OCI-M2 (cell line): Measurements from ENCODE around the gene C16orf95.
"Not testable (repeated sequence)": the region's sequence is repeated elsewhere in the genome, so short reads cannot be mapped to it uniquely, and the experiment has no call there.

ENCODE experiments used
- DNase-seq: peaks from one replicate; lab custom pipeline; 2025; ENCODE audit not compliant: unreplicated experiment; lab: John Stamatoyannopoulos, UW

Gene C16orf95

DNA sequence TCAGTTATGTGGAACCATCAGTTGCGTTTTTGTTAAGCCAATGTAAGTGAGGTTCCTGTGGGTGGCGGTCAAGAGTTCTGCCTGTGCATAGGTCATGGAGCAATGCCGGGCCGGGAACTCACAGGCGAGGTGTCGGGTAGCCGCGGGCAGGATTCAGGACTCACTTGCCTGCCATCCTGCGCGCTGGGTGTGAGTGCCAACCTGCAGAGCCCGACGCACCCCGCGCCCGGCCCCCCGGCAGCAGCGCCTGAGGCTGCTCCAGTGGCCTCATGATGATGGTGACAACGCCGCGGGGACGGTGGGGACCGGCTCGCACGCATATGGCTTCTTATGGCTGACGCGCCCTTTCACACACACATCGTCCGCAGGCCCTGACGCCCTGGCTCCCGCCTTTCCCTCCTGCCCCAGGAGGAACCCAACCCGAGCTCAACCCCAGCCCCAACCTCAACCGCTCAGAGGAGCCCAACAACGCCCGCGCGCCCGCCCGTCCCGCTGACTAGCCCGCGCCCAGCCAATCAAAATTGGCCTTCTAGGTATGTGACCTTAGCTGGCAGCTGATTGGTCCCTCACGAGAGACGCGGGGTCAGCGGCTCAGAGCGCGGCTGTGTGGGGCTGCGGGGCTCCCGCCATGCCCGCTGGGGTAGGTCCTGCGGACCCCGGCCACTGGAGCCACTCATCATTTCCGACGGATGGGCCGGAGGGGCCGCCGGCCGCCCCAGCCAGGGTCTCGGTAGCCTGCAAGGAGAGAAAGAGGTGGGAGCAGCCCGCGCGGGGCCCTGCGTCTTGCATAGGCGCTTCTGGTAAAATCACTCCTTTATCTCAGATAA lies at the start of gene C16orf95:
Gene C16orf95, minus strand, starts transcription at position 470 of the 827 bp plus-strand sequence. Its CDS starts 150 bp downstream, at position 320.
- peak; percentile 41 for DNase-seq

GRCh38 chr16:87366930-87367329 lies 49.7 kb upstream of the C16orf95 start:
- no peak for DNase-seq

GRCh38 chr16:87366288-87366687 lies 49.1 kb upstream of the C16orf95 start:
- DNase-seq: no peak

- DNase-seq: no peak
Observed at GRCh38 chr16:87365021-87365713, 48.0 kb upstream of the C16orf95 start.

- DNase-seq: no peak
Observed at GRCh38 chr16:87363771-87364455, 46.7 kb upstream of the C16orf95 start.

DNA sequence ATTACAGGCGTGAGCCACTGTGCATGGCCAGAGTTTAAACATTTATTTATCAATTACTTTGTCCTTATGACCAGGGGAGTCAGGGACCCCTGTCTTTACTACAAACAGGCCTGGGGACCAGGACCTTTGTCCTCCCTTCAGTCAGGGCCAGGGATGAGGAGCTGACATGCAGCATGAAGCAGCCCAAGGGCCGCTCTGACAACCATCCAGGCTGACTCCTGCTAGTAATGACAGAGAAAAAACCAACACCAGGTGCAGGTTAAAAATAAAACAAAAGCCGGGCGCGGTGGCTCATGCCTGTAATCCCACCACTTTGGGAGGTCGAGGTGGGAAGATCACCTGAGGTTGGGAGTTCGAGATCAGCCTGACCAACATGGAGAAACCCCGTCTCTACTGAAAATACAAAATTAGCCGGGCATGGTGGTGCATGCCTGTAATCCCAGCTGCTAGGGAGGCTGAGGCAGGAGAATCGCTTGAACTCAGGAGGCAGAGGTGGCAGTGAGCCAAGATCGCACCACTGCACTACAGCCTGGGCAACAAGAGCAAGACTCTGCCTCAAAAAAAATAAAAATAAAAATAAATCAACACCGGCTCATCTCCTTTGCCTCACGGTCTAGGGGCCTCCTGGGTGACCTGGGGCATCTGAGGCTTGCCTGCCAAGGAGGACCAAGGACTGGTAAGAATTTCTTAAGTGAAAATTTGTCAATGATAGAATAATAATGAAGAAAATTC lies 45.8 kb upstream of the C16orf95 start:
- not testable (repeated sequence) for DNase-seq

- no peak for DNase-seq
Observed at GRCh38 chr16:87361916-87362619, 44.9 kb upstream of the C16orf95 start.

DNA sequence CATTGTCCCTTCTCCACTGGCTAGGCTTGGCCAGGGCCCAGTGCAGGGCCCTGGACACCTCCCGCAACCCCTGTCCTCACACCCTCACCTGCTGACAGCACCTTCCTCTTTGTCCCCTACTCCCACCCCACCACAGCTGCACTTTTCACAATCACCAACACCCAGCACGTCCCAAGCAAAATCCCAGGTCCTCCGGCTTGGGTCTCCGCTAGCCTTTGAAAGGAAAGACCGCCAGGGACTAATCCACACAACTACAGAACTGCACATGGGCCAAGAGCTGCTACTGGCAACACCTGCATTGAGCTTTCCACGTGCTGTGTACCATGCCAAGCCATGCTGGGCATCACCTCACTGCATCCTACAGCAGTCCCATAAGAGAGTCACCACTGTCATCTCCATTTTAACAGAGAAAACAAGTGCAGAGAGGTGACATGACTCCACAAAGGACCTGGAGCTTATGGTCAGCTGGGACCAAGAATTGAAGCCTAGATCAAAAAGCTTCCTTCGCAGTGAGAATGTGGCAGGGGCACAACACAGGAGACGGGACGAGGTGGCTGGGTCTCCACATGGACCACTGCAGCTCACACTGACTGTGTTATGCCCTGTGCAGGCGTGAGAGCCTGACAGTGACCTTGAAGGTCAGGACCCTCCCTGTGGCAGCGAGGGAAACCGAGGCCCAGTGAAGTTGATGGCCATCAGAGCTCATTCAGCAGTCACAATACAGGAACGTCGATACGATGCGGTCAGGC lies 43.8 kb upstream of the C16orf95 start:
- no peak for DNase-seq

GRCh38 chr16:87359121-87359520 lies 41.9 kb upstream of the C16orf95 start:
- DNase-seq: no peak

DNA sequence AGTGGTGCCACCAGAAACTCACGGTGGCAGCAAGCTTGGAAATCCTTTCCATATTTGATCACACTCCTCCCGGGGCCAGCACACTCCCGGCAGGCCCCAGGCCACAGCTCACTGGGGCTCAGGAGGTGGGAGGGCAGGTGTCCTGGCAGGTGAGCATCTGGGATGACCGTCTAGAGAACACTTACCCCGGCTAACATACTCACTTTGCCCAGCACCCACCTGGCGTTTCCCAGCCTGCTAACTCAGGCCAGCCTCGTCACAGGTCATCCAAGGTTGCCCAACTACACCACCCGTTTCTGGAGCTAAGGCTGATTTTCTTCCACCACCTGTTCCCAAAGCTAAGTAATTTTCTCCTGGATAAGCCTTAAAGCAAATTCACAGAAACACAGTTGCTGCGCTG lies 41.5 kb upstream of the C16orf95 start:
- no peak for DNase-seq

DNA sequence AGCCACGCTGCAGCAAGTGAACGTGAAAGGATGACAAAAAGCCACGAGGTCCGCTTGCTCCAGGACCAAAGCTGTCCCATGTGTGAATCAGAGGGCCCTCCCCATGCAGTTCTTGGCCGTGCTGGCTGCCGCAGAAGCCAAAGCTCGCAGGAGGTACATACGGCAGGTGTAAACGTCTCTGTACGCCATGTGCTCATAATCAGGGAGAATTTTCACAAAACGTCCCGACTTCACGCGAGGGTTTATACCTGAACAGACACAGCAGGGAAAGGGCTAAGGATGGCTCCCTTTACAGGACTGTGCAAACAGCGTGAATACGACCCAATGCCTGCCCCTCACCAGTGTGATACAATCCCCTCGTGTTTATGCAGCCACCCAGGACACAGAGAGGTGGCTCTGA lies 41.1 kb upstream of the C16orf95 start:
- DNase-seq: no peak

- DNase-seq: no peak
Observed at GRCh38 chr16:87356491-87356853, 39.3 kb upstream of the C16orf95 start.

DNA sequence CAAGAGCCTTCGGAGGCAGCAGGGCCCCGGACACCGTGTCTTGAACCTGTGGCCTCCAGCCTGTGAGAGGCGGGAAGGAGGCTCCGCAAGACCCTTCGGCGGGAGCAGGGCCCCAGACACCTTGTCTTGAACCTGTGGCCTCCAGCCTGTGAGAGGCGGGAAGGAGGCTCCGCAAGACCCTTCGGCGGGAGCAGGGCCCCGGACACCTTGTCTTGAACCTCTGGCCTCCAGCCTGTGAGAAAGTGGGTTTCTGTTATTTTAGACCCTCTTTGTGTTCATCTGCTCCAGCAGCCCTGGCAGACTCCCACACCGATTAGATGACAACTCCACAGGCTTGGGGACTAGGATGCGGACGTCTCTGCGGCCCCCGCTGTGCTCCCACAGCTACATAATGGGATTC lies 36.4 kb upstream of the C16orf95 start:
- DNase-seq: no peak

- DNase-seq: no peak
Observed at GRCh38 chr16:87352818-87353217, 35.6 kb upstream of the C16orf95 start.

- no peak for DNase-seq
Observed at GRCh38 chr16:87351320-87351698, 34.1 kb upstream of the C16orf95 start.

DNA sequence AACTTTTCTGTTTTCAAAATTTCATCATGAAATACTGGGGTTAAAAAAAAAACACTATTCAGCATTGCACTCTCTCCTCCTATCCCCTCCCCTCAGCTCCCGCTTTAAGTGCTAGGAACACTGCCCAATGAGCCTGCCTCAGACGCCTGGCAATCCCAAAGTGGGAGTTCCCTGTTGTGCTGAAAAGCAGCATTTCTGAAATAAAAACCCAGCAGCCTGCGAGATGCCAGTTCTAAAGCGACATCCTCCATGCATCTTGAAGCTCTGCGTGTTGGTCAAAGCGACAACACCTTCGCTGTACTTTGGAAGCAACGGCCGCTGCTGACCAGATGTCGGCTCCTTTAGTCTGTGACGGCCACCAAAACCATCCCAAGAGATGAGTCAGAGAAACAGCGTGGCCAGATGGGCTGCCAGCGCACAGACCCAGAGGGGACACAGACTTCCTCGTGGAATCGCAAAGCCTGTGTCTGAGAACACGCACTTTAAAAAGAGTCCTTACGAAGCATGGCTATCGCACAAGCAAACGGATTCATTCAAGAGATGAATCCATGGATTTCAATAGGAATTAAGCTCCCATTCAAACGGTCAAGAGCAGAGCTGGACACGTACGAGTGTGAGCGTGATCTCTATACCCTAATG lies 33.6 kb upstream of the C16orf95 start:
- no peak for DNase-seq

GRCh38 chr16:87350031-87350430 lies 32.8 kb upstream of the C16orf95 start:
- no peak for DNase-seq

GRCh38 chr16:87348616-87349157 lies 31.5 kb upstream of the C16orf95 start:
- no peak for DNase-seq

DNA sequence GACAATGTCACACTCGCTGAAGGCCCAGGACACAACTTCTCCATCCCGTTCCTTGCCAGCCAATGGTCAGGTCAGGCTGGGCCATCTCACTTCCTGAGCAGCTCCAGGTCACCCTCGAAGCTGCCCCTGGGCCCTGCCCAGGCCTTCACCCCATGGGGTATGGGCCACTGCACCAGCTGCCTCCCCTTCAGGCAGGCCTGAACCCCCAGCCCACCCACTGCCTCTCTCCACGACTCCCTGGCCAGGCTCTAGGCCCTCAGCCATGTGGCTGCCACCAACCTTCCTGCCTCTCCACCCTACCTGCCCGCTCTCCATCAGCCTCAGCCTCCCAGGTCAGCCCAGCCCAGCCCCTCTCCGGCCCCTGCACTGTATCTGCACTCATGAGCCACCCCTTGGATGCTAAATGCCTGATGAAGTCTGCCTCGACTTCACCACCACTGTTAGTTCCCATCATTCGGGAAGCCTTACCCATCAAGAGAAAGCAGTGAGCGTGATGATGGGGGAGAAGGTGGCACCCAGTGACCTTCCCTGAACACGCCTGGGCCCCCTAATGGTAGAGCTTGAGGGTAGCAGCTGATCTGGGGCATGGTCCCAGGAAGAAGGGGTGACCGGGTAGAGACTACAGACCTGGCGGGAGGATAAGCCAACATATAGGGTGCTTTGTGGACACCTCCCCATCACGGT lies 30.9 kb upstream of the C16orf95 start:
- no peak for DNase-seq
